Activated gamma-delta T cell (primary cell): ENCODE results near the gene BRMS1.
A peak's percentile ranks its signal among the peaks of the same experiment; 100 is the strongest.
"Not testable (repeated sequence)": the region's sequence is repeated elsewhere in the genome, so short reads cannot be mapped to it uniquely, and the experiment has no call there.

Experiments used
- DNase-seq: peaks from one replicate; lab custom pipeline; 2025; lab: John Stamatoyannopoulos, UW
- total RNA-seq, 2 donors: gene quantifications; one replicate each; lab custom pipeline; 2026; lab: John Stamatoyannopoulos, UW

Gene BRMS1, protein sequence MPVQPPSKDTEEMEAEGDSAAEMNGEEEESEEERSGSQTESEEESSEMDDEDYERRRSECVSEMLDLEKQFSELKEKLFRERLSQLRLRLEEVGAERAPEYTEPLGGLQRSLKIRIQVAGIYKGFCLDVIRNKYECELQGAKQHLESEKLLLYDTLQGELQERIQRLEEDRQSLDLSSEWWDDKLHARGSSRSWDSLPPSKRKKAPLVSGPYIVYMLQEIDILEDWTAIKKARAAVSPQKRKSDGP
- 68.8 to 74.6 reads per million in 2 donors for total RNA-seq

DNA sequence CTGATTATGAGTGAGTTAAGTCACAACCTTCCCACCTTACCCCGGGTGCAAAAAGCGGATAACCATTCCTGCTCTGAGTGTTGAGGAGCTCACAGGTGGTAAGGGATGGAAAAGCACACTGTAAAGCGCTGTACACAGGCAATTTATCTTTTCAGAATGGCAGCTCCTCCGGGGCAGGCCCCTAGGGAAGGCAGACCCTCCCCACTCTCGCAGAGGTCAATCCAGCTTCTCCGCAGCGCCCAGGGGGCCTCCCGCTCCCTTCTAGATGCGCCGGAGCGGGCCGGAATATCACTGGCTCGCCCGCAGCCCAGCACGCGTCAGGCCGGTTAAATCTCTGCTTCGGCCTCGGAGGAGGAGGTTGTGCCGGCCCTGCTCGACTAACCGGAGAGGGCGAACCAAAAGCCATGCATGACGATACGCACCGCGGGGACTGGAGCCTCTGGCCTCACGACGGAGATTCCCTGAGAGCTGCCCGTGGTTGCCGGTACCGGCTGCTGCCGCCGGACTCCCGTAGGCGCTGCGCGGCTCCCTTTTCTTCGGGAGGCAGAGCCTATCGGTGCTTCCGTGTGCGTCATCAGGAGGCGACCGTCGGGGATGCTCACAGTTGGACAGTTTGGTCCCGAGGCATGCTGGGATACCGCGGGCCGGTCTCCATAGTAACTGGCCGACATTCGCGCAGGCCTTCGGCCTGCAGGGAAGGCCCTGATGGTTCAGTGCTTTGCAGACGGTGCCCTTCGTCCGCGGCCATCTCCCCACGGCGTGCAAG, at the start of gene BRMS1:
Gene BRMS1 (minus strand): TSS at position 555 of the 766 bp plus-strand sequence. CDS start 2,870 bp downstream, outside the sequence.
- peak; percentile 85 for DNase-seq

- DNase-seq = no peak
Measured at GRCh38 chr11:66393954-66394353, 49.0 kb upstream of the BRMS1 start.

DNA sequence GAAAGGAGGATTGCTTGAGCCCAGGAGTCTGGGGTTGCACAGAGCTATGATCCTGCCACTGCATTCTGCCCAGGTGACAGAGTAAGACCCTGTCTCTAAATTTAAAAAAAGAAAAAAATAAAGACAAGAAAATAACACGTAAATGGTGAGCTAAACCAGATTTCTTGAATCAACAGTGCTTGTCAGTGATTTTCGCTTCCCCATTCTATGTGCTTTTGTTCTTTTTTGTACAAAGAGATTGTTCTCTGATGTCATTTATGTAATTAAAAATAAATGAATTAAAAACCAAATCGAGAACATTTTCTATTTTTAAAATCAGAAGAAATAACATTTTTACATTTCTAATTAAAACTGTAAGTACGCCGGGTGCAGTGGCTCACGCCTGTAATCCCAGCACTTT, 46.4 kb upstream of the BRMS1 start:
- DNase-seq = no peak

- DNase-seq = no peak
Measured at GRCh38 chr11:66388780-66389386, 44.0 kb upstream of the BRMS1 start.

GRCh38 chr11:66386171-66387069, 41.5 kb upstream of the BRMS1 start:
- no peak for DNase-seq

- not testable (repeated sequence) for DNase-seq
Measured at GRCh38 chr11:66384316-66384715, 39.4 kb upstream of the BRMS1 start.

DNA sequence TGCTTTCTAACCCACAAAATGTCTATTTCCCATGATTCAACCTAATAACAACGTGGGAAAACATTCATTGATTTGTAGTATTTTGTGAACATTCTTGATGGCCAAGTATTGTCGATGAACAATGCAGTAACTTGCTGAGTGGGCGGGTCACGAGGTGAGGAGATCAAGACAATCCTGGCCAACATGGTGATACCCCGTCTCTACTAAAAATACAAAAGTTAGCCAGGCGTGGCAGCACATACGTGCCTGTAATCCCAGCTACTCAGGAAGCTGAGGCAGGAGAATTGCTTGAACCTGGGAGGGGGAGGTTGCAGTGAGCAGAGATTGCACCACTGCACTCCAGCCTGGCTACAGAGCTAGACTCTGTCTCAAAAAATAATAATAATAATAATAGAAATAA, 35.4 kb upstream of the BRMS1 start:
- not testable (repeated sequence) for DNase-seq

- not testable (repeated sequence) for DNase-seq
Measured at GRCh38 chr11:66373690-66374287, 28.9 kb upstream of the BRMS1 start.

DNA sequence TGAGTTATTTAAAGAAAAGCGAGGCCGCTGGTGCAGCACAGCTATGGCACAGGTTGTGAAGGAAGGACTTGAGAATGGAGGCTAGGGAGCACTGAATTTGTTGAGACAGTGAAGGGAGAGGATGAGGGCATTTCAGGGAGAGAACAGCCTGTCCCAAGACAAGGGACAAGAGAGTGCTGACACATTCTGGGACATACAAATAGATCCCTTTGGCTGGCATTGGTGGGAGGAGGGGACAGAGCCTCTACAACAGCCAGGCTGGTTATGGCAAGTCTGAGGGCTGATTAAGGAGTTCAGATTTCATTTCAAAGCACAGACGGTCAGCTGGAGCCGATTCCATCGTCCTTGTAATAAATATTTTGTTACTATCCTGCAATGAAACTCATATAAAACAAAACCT, 28.4 kb upstream of the BRMS1 start:
- no peak for DNase-seq

- DNase-seq = peak; percentile 63
Measured at GRCh38 chr11:66371627-66372415, 26.9 kb upstream of the BRMS1 start, which contains the start of gene SLC29A2. Gene SLC29A2, minus strand, starts transcription at chr11:66371760. Its CDS starts 169 bp downstream, at chr11:66371591.

GRCh38 chr11:66369073-66369894, 24.4 kb upstream of the BRMS1 start:
- DNase-seq = no peak

- DNase-seq = no peak
Measured at GRCh38 chr11:66368484-66368883, 23.6 kb upstream of the BRMS1 start.

GRCh38 chr11:66367561-66368312, 22.8 kb upstream of the BRMS1 start:
- no peak for DNase-seq

GRCh38 chr11:66366844-66367477, 22.1 kb upstream of the BRMS1 start:
- no peak for DNase-seq

- no peak for DNase-seq
Measured at GRCh38 chr11:66365711-66366619, 21.1 kb upstream of the BRMS1 start.

DNA sequence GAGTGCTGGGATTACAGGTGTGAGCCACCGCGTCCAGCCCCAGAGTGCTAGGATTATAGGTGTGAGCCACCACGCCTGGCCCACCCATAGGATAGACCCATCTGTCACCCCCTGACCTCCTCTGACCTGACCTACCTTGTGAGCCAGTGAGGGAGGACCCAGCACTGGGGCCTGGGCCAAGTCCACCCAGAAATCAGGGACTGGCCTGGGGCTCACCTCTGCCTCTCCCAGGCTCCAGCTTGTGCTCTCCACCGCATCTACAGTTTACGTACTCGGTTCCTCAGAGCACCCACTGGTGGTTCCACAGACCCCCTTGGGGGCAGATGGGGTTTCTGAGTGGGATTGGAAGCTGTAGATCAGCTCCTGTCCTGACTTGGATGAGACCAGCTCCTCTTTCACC, 20.3 kb upstream of the BRMS1 start:
- DNase-seq = no peak

GRCh38 chr11:66363805-66364535, 19.1 kb upstream of the BRMS1 start:
- DNase-seq = no peak
